ENCODE measurements around the gene DNAAF5.
A peak's percentile ranks its signal among the peaks of the same experiment; 100 is the strongest.

Gene DNAAF5

DNA sequence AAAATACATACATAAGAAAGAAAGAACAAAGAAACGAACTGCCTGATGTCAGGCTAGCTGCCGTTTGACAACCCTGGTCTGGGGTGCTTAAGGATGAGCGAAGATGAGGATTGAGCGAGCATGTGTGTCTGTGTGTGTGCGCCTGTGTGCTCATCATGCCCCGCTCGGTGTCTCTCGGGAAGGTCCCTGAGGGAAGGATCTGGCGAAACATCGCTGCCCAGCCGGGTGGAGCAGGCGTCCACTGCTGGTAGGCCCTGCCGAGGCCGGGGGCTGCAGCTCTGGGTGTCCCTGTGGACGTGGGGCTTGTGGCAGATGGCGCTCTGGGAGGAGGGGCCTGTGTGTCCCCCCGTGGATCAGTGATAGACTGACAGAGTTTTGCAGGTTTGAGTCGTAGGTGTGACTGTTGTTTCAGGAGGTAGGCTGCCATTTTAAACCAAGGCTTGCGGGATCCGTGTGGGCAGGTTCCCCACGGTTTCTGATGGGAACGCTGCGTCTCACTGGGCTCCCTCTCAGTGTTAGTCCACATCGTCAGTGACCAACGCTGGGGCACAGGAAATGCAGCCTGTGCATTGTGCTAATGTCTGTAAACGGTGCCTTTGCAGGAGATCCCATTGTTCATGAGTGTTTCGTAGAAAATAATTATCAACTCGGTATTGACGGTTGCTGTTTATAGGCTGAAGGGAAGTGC lies 99.9 kb downstream of the DNAAF5 start:
- Histone ChIP-seq H3K79me1 (ENCODE audit: low read length) (peaks cover 37% of the 10 kb centered on the region), H2BK120ac (ENCODE audit: low read depth, low read length) (no peak overlapping the region), H3K27ac (ENCODE audit: low read depth, low read length) (no peak overlapping the region), H3K4me3 (ENCODE audit: low read length) (no peak overlapping the region), H3K27me3 (ENCODE audit: insufficient read depth, low read length, poor library complexity) (no peaks in the 10 kb centered on the region), H3K4me2 (ENCODE audit: low read length) (no peak overlapping the region), H3K9ac (ENCODE audit: low read length) (no peak overlapping the region), H3K18ac (ENCODE audit: low read length) (no peak overlapping the region), H3K36me3 (ENCODE audit: control insufficient read depth, insufficient read depth, low read length) (no peaks in the 10 kb centered on the region), H4K5ac (ENCODE audit: low read length) (no peak overlapping the region), H3K56ac (ENCODE audit: low read length) (peak overlapping the region; percentile 47), H3K4ac (ENCODE audit: low read depth, low read length) (no peak overlapping the region), H3K4me1 (ENCODE audit: control insufficient read depth, low read depth, low read length) (peaks cover 2% of the 10 kb centered on the region), H4K8ac (ENCODE audit: low read depth, low read length) (no peak overlapping the region), H3K23ac (ENCODE audit: low read length) (peak overlapping the region; percentile 56), H2BK15ac (replicated peaks; ENCODE audit: low read depth) (no peak overlapping the region), H3K79me2 (ENCODE audit: control insufficient read depth, insufficient read depth, low read length) (peaks cover 73% of the 10 kb centered on the region), H2AK5ac (ENCODE audit: low read length) (no peak overlapping the region), H2BK5ac (ENCODE audit: low read length) (no peak overlapping the region)
- no peak for DNase-seq
- WGBS (ENCODE audit: extremely low coverage, insufficient coverage, low lambda C conversion rate) = no CpG with 5 or more reads among the region's 29 CpGs

DNA sequence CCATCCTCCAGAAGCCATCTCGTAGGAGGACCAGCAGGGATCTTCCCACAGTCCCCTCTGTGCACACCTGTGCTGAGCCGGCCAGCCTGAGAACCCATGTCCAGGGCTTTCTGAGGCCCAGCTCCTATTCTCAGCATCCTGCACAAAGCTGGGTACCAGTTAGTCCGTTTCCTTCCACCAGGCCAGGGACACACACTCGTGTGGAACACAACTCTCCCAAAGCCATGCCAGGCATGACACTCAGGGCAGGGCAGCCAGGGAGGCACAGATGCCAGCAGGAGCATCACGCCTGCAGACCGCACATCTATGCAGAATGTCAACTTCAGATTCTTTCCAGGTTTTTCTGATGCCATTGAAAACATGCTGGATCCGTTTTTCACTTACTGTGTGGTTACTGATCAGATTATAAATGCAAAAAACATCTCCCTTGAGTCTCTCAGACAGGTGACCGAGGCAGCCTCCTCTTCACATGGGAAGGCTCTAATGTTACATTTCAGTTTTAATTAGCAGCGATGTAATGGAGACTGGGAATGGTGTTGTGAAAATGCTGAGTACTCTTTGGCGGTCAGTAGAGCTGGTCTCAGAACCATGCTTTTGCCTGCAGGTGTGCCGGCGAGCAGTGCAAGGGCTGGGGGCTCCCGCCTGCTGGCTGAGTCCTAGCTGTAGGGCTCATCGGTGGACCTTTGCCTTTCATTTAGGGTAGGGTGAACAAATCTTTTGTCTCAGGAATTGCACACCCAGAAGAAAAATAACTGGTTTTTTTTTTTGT lies 102.5 kb downstream of the DNAAF5 start:
- Histone ChIP-seq H3K9ac (ENCODE audit: low read length) (no peak overlapping the region), H3K4me2 (ENCODE audit: low read length) (no peak overlapping the region), H3K23ac (ENCODE audit: low read length) (peak overlapping the region; percentile 3), H4K8ac (ENCODE audit: low read depth, low read length) (no peak overlapping the region), H3K56ac (ENCODE audit: low read length) (no peak overlapping the region), H4K5ac (ENCODE audit: low read length) (no peak overlapping the region), H3K27ac (ENCODE audit: low read depth, low read length) (no peak overlapping the region), H3K4me1 (ENCODE audit: control insufficient read depth, low read depth, low read length) (peaks cover 2% of the 10 kb centered on the region), H3K79me2 (ENCODE audit: control insufficient read depth, insufficient read depth, low read length) (peaks cover 65% of the 10 kb centered on the region), H3K27me3 (ENCODE audit: insufficient read depth, low read length, poor library complexity) (no peaks in the 10 kb centered on the region), H3K4me3 (ENCODE audit: low read length) (no peak overlapping the region), H3K36me3 (ENCODE audit: control insufficient read depth, insufficient read depth, low read length) (no peaks in the 10 kb centered on the region), H2AK5ac (ENCODE audit: low read length) (no peak overlapping the region), H2BK5ac (ENCODE audit: low read length) (no peak overlapping the region), H2BK15ac (replicated peaks; ENCODE audit: low read depth) (no peak overlapping the region), H3K79me1 (ENCODE audit: low read length) (peaks cover 28% of the 10 kb centered on the region), H3K18ac (ENCODE audit: low read length) (no peak overlapping the region), H2BK120ac (ENCODE audit: low read depth, low read length) (no peak overlapping the region), H3K4ac (ENCODE audit: low read depth, low read length) (no peak overlapping the region)
- WGBS (ENCODE audit: extremely low coverage, insufficient coverage, low lambda C conversion rate) = no CpG with 5 or more reads among the region's 14 CpGs
- DNase-seq = no peak

GRCh38 chr7:830069-830468 lies 103.6 kb downstream of the DNAAF5 start:
- Histone ChIP-seq H3K79me2 (ENCODE audit: control insufficient read depth, insufficient read depth, low read length) (peaks cover 62% of the 10 kb centered on the region), H2BK15ac (replicated peaks; ENCODE audit: low read depth) (no peak overlapping the region)

GRCh38 chr7:831596-832166 lies 105.2 kb downstream of the DNAAF5 start:
- Histone ChIP-seq H2BK120ac (ENCODE audit: low read depth, low read length) (no peak overlapping the region), H2BK15ac (replicated peaks; ENCODE audit: low read depth) (no peak overlapping the region), H2AK5ac (ENCODE audit: low read length) (no peak overlapping the region), H3K79me2 (ENCODE audit: control insufficient read depth, insufficient read depth, low read length) (peaks cover 63% of the 10 kb centered on the region), H3K4me1 (ENCODE audit: control insufficient read depth, low read depth, low read length) (no peaks in the 10 kb centered on the region), H3K4me3 (ENCODE audit: low read length) (no peak overlapping the region), H3K4ac (ENCODE audit: low read depth, low read length) (no peak overlapping the region), H4K5ac (ENCODE audit: low read length) (no peak overlapping the region), H4K8ac (ENCODE audit: low read depth, low read length) (no peak overlapping the region), H3K56ac (ENCODE audit: low read length) (no peak overlapping the region), H3K36me3 (ENCODE audit: control insufficient read depth, insufficient read depth, low read length) (peaks cover 2% of the 10 kb centered on the region), H3K27ac (ENCODE audit: low read depth, low read length) (no peak overlapping the region), H3K27me3 (ENCODE audit: insufficient read depth, low read length, poor library complexity) (no peaks in the 10 kb centered on the region), H2BK5ac (ENCODE audit: low read length) (no peak overlapping the region), H3K4me2 (ENCODE audit: low read length) (no peak overlapping the region), H3K79me1 (ENCODE audit: low read length) (peaks cover 23% of the 10 kb centered on the region), H3K18ac (ENCODE audit: low read length) (no peak overlapping the region), H3K9ac (ENCODE audit: low read length) (no peak overlapping the region), H3K23ac (ENCODE audit: low read length) (no peak overlapping the region)
- no CpG with 5 or more reads among the region's 7 CpGs for WGBS (ENCODE audit: extremely low coverage, insufficient coverage, low lambda C conversion rate)
- peak; percentile 55 for DNase-seq

More at GRCh38 chr7:830069-830468, 103.6 kb downstream of the DNAAF5 start:
- no peak overlapping the region for H3K27ac ChIP-seq (ENCODE audit: low read depth, low read length)
- no peaks in the 10 kb centered on the region for H3K27me3 ChIP-seq (ENCODE audit: insufficient read depth, low read length, poor library complexity)
- H3K9ac ChIP-seq (ENCODE audit: low read length) = no peak overlapping the region
- H3K56ac ChIP-seq (ENCODE audit: low read length) = no peak overlapping the region
- 100% methylated on average over 1 of the region's 12 CpGs for whole genome bisulfite sequencing (ENCODE audit: extremely low coverage, insufficient coverage, low lambda C conversion rate)
- no peak overlapping the region for H3K18ac ChIP-seq (ENCODE audit: low read length)
- H3K4ac ChIP-seq (ENCODE audit: low read depth, low read length) = no peak overlapping the region
- H3K4me3 ChIP-seq (ENCODE audit: low read length) = no peak overlapping the region
- DNase-seq = no peak
- no peak overlapping the region for H2AK5ac ChIP-seq (ENCODE audit: low read length)
- peaks cover 2% of the 10 kb centered on the region for H3K4me1 ChIP-seq (ENCODE audit: control insufficient read depth, low read depth, low read length)
- H2BK120ac ChIP-seq (ENCODE audit: low read depth, low read length) = no peak overlapping the region
- H4K8ac ChIP-seq (ENCODE audit: low read depth, low read length) = no peak overlapping the region
- no peaks in the 10 kb centered on the region for H3K36me3 ChIP-seq (ENCODE audit: control insufficient read depth, insufficient read depth, low read length)
- H4K5ac ChIP-seq (ENCODE audit: low read length) = no peak overlapping the region
- peaks cover 21% of the 10 kb centered on the region for H3K79me1 ChIP-seq (ENCODE audit: low read length)
- no peak overlapping the region for H3K4me2 ChIP-seq (ENCODE audit: low read length)
- H3K23ac ChIP-seq (ENCODE audit: low read length) = no peak overlapping the region
- no peak overlapping the region for H2BK5ac ChIP-seq (ENCODE audit: low read length)

DNA sequence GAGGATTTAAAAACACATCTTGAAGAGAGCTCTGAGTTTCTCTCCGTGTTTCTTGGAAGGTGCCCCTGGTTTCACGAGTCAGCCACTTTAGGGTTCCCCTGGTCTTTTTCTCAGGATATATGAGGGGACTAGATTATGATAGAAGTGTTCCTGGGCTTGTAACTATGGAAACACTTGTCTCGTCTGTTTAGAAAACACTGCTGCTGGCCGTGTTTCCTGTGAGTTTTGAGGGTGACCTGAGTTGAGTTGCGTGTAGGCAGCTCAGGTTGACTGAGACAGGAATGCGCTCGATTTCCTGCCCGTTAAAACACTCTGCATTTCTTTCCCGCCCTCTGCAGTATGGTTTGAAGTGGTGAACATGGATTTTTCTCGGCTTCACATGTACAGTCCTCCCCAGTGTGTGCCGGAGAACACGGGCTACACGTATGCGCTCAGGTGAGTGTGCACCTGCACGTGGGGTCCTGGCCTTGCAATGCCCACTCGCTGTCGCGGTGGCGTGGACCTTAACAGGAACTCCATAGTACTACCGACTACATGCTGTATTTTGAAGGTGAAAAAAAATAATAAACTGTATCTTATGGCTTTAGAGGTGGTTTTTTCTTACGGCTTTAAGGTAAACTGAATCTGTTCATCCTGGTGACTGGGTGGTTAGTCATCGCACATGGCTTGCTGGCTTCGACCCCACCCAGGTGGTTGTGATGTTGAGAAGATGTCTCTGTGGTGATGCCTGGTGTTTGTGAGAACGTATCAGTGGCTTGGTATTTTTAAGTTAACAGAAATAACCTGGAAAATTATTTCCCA lies 105.9 kb downstream of the DNAAF5 start, which contains the start of gene SUN1:
Gene SUN1, plus strand, starts transcription at position 310 of the 801 bp plus-strand sequence. Its CDS starts 49 bp downstream, at position 359.
- H3K4me3 ChIP-seq (ENCODE audit: low read length) = no peak within 1 kb of the TSS
- H2AK5ac ChIP-seq (ENCODE audit: low read length) = no peak within 1 kb of the TSS
- no peak within 1 kb of the TSS for H3K4me2 ChIP-seq (ENCODE audit: low read length)
- no peak within 1 kb of the TSS for H3K18ac ChIP-seq (ENCODE audit: low read length)
- H3K23ac ChIP-seq (ENCODE audit: low read length) = no peak within 1 kb of the TSS
- H3K4ac ChIP-seq (ENCODE audit: low read depth, low read length) = no peak within 1 kb of the TSS
- H3K79me1 ChIP-seq (ENCODE audit: low read length) = peaks cover 26% of the 10 kb centered on the region
- H3K36me3 ChIP-seq (ENCODE audit: control insufficient read depth, insufficient read depth, low read length) = peaks cover 5% of the 10 kb centered on the region
- H2BK5ac ChIP-seq (ENCODE audit: low read length) = no peak within 1 kb of the TSS
- no peak within 1 kb of the TSS for H3K27ac ChIP-seq (ENCODE audit: low read depth, low read length)
- DNase-seq = peak; percentile 86
- no peaks in the 10 kb centered on the region for H3K27me3 ChIP-seq (ENCODE audit: insufficient read depth, low read length, poor library complexity)
- no peak within 1 kb of the TSS for H3K9ac ChIP-seq (ENCODE audit: low read length)
- peaks cover 64% of the 10 kb centered on the region for H3K79me2 ChIP-seq (ENCODE audit: control insufficient read depth, insufficient read depth, low read length)
- H4K5ac ChIP-seq (ENCODE audit: low read length) = no peak within 1 kb of the TSS
- H3K56ac ChIP-seq (ENCODE audit: low read length) = no peak within 1 kb of the TSS
- no peak within 1 kb of the TSS for H2BK15ac ChIP-seq (replicated peaks; ENCODE audit: low read depth)
- WGBS (ENCODE audit: extremely low coverage, insufficient coverage, low lambda C conversion rate) = no CpG with 5 or more reads among the region's 24 CpGs
- no peaks in the 10 kb centered on the region for H3K4me1 ChIP-seq (ENCODE audit: control insufficient read depth, low read depth, low read length)
- H2BK120ac ChIP-seq (ENCODE audit: low read depth, low read length) = no peak within 1 kb of the TSS
- H4K8ac ChIP-seq (ENCODE audit: low read depth, low read length) = no peak within 1 kb of the TSS

Data from mesendoderm (in vitro differentiated cells).